Activated CD8-positive, alpha-beta memory T cell treated with anti-CD3 and anti-CD28 coated beads, Interleukin-2, amount 50 U/mL, for 4 hours (primary cell): Measurements from ENCODE around the gene FOXA3.
A peak's percentile ranks its signal among the peaks of the same experiment; 100 is the strongest.

Source experiments
- DNase-seq: peaks from one replicate; pipeline ENCODE4 v3.0.0-alpha.2; 2020

The FOXA3 gene

GRCh38 chr19:45897261-45897812 is 33.2 kb downstream of the FOXA3 start:
- no peak for DNase-seq

GRCh38 chr19:45899253-45899652 is 35.1 kb downstream of the FOXA3 start:
- DNase-seq: no peak

GRCh38 chr19:45899919-45900589 is 35.9 kb downstream of the FOXA3 start:
- no peak for DNase-seq

- no peak for DNase-seq
These were observed 36.8 kb downstream of the FOXA3 start for GRCh38 chr19:45900738-45901431.

- DNase-seq: peak; percentile 45
These were observed 37.3 kb downstream of the FOXA3 start for GRCh38 chr19:45901432-45901911.

GRCh38 chr19:45901912-45902650 is 38.0 kb downstream of the FOXA3 start, which contains the start of gene MYPOP:
Gene MYPOP, minus strand, starts transcription at chr19:45902613. Its CDS starts 840 bp downstream, at chr19:45901773.
- DNase-seq: no peak

- peak; percentile 99 for DNase-seq
These were observed 38.8 kb downstream of the FOXA3 start for GRCh38 chr19:45902651-45903625.

GRCh38 chr19:45905011-45905410 is 40.9 kb downstream of the FOXA3 start:
- no peak for DNase-seq

- DNase-seq: no peak
These were observed 42.1 kb downstream of the FOXA3 start for GRCh38 chr19:45906221-45906620.

GRCh38 chr19:45908956-45909355 is 44.8 kb downstream of the FOXA3 start:
- DNase-seq: no peak

- no peak for DNase-seq
These were observed 47.2 kb downstream of the FOXA3 start for GRCh38 chr19:45911291-45911690.

- DNase-seq: no peak
These were observed 50.0 kb downstream of the FOXA3 start, which contains the start of gene NANOS2 for GRCh38 chr19:45913874-45914830. Gene NANOS2, minus strand, starts transcription at chr19:45914778. Its CDS starts 85 bp downstream, at chr19:45914693.

- no peak for DNase-seq
These were observed 53.4 kb downstream of the FOXA3 start for GRCh38 chr19:45917421-45918091.

GRCh38 chr19:45918721-45919120 is 54.6 kb downstream of the FOXA3 start:
- DNase-seq: no peak

GRCh38 chr19:45919678-45920077 is 55.6 kb downstream of the FOXA3 start:
- DNase-seq: no peak

GRCh38 chr19:45920458-45920857 is 56.3 kb downstream of the FOXA3 start:
- no peak for DNase-seq

GRCh38 chr19:45922281-45922680 is 58.2 kb downstream of the FOXA3 start:
- no peak for DNase-seq
